ENCODE measurements around the gene FAM20C.
A peak's percentile ranks its signal among the peaks of the same experiment; 100 is the strongest.

Gene FAM20C

DNA sequence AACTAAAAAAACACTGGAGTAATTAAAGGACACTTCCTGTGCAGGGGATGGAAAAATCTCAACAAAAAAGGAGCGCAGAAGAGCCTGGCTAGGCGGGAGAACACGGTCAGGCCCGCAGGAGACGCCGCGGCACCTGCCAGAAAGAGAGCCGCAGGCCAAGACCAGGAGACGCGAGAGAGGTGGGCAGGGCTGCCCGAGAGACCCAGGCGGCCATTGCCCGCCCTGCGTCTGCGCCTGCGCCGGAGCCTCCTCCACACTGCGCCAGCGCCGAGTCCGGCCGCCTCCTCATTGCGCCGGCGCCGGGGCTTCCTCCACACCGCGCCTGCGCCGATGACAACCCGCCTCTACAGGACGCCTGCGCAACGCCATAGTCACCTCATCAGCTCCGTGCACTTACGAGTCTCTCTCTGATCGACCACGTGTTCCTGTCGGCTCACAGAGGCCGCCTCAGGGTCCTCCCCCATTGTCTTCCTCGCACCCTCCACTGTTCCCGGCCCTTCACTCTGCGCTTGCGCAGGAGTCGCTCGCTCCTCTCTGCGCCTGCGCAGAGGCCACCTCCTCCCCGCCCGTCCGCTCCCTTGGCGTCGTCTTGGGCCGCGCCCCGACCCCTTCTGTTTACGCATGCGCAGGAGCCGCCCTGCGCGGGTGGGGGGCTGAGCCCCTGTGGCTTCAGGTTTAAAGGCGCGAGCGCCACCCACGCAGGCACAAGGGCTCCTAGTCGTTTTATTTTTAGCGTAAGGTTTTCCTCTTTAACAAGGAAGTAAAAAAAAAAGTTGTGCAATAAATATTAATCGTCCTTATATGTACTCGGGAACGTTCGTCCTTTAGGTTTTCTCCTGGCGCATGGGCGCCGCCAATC, 43.2 kb upstream of the FAM20C start:
- H3K4me3 ChIP-seq (replicated peaks; ENCODE audit: low read depth, low read length) = peak overlapping the region; percentile 48
- peak; percentile 96 for DNase-seq (ENCODE audit: extremely low read depth, low read depth)
- TF ChIP-seq, protein P1, sequence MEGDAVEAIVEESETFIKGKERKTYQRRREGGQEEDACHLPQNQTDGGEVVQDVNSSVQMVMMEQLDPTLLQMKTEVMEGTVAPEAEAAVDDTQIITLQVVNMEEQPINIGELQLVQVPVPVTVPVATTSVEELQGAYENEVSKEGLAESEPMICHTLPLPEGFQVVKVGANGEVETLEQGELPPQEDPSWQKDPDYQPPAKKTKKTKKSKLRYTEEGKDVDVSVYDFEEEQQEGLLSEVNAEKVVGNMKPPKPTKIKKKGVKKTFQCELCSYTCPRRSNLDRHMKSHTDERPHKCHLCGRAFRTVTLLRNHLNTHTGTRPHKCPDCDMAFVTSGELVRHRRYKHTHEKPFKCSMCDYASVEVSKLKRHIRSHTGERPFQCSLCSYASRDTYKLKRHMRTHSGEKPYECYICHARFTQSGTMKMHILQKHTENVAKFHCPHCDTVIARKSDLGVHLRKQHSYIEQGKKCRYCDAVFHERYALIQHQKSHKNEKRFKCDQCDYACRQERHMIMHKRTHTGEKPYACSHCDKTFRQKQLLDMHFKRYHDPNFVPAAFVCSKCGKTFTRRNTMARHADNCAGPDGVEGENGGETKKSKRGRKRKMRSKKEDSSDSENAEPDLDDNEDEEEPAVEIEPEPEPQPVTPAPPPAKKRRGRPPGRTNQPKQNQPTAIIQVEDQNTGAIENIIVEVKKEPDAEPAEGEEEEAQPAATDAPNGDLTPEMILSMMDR (IDR thresholded peaks at IDR 0.05; ENCODE audit: low read depth, low read length, missing control alignments) = no peak

DNA sequence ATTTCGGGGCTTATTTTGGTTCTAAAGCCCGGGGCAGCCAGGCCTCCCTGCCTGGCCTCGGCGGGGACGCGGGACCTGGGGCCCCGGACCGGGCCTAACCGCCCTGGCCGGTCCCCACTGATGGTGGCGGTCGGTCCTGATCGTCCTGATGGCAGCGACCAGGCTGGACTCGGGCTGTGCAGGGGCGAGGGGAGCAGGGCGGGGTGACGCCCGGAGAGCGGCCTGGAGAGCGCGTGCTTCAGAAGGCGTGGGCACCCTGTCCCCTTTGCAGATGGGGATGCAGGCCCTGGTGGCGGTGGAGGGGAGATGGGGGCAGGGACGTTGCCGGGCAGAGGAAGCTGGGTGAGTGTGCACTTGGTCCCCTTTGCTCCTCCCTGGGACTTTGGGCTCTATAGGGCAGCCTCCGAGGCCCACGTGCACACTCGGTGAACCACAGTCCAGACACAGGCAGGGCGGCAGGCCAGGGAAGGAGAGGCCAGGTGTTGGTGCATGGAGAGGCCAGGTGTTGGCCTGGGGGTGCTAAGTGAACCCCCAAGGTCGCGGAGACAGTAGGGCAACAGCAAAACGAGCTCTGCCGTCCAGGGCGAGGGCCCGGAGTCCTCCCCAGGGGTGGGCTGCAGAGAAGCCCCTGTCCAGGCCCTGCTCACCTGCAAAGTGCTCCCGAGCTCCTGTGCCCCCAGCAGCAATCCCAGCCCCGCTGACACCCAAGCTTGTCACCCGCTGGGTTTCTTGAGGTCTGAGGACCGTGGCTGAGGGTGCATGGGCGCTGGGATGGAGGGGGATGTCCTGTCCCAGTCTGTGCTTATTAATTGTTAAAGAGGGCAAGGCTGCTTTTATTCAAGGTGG, 42.4 kb upstream of the FAM20C start:
- TF ChIP-seq, protein P1 (IDR thresholded peaks at IDR 0.05; ENCODE audit: low read depth, low read length, missing control alignments) = no peak
- DNase-seq (ENCODE audit: extremely low read depth, low read depth) = no peak
- H3K4me3 ChIP-seq (replicated peaks; ENCODE audit: low read depth, low read length) = peak overlapping the region; percentile 48

DNA sequence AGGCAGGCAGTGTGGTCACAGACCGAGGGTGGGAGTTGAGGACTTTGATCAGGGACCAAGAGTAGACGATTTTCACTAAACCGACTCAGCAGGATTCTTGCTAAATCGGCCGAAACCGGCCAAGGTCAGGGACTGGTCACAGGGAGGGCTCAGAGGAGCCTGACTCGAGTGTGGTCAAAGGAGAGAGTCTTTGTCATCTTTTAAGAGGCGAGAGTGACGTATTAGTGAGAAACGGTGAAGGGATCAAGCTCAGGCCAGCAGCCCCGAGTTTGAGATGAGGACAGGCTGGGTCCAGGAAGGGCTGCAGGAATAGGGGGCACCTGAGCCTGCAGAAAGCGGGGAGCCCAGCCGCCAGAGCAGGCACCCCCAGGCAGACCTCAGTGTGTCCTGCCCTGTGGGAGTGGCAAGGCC, 41.6 kb upstream of the FAM20C start:
- no peak overlapping the region for H3K4me3 ChIP-seq (replicated peaks; ENCODE audit: low read depth, low read length)
- TF ChIP-seq, protein P1 (IDR thresholded peaks at IDR 0.05; ENCODE audit: low read depth, low read length, missing control alignments) = no peak
- DNase-seq (ENCODE audit: extremely low read depth, low read depth) = no peak

DNA sequence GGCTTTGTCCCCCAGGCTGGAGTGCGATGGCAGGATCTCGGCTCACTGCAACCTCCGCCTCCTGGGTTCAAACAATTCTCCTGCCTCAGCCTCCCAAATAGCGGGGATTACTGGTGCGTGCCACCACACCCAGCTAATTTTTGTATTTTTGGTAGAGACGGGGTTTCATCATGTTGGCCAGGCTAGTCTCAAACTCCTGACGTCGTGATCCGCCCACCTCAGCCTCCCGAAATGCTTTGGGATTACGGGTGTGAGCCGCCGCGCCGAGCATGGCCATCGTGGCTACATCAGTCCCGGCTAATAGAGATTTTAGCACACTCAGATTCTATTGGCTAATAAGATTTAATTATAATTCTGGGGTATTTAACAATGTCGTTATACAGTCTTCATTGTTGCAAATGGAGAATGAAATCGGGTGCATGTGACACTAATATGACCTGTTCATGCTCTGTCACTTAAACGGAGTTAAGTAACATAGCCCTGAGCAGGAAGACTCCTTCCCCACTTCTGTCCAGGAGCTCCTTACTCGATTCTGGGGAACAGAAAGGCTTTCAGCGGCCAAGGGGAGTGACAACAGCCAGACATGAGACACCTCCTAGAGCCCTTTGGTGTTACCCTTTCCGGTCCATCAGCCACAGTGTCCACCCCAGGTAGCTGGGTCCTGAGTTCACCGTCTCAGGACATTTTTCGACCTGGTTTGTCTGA, 40.9 kb upstream of the FAM20C start:
- no peak overlapping the region for H3K4me3 ChIP-seq (replicated peaks; ENCODE audit: low read depth, low read length)
- TF ChIP-seq, protein P1 (IDR thresholded peaks at IDR 0.05; ENCODE audit: low read depth, low read length, missing control alignments) = no peak
- no peak for DNase-seq (ENCODE audit: extremely low read depth, low read depth)

DNA sequence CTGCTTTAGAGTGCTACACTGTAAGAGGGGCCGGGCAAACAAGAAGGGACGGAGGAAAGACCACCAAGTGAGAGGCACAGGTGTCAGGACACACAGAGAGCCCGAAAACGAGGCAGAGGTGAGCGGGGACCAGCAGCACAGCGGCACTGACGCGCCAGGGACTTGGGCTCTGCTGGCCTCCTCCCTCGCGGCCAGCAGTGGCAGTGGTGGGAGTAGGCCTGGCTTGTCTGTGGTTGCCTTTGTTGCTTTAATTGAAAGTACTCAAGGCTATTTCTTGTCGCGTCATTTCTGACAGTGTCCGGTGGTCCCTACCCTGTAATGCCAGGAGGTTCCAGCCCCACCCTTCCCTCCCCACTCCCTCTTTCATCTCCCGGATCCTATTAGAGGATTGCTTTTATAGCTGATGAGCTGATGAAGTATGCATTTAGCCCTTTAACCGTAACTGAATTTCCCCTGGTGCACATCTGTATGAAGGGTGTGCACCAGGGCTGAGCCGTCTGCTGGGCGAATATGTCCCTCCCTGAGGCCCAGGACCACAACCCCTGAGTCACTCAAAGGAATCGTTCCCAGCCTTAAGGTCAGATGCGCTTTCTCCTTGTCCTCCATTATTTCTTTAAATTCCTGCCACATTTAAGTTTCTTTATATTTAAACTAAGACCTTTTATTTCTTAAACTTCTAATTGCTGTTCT, 39.5 kb upstream of the FAM20C start:
- no peak overlapping the region for H3K4me3 ChIP-seq (replicated peaks; ENCODE audit: low read depth, low read length)
- TF ChIP-seq, protein P1 (IDR thresholded peaks at IDR 0.05; ENCODE audit: low read depth, low read length, missing control alignments) = no peak
- no peak for DNase-seq (ENCODE audit: extremely low read depth, low read depth)

DNA sequence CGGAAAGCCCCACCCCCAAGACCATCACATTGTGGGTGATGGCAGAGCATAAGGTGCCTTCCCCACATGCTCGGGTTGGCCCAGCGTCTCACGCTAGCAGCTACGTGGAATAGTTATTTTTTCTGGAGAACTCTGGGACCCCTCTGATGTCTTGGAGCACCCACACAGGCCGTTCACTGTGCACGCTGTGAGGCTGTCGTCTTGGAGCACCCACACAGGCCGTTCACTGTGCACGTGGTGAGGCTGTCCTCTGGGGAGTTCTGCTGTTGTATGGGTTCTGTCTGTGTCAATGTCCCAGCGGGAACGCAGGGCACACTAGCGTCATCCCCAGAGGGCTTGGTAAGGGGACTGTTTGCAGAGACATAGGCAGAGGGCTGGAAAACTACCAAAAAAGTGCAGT, 38.8 kb upstream of the FAM20C start:
- TF ChIP-seq, protein P1 (IDR thresholded peaks at IDR 0.05; ENCODE audit: low read depth, low read length, missing control alignments) = no peak
- DNase-seq (ENCODE audit: extremely low read depth, low read depth) = no peak
- no peak overlapping the region for H3K4me3 ChIP-seq (replicated peaks; ENCODE audit: low read depth, low read length)

Data from HFF-Myc (cell line).